Endothelial cell of umbilical vein (primary cell): ENCODE data around the gene PLXDC2. TPM values are rescaled to one million over a fixed set of nuclear protein-coding genes. Genes with fewer than 3 reads are reported as not detected.
"Not testable (repeated sequence)": the region's sequence is repeated elsewhere in the genome, so short reads cannot be mapped to it uniquely, and the experiment has no call there.

ENCODE experiments used
- BruUV-seq: library from RNA; stranded (reverse); fragments of 400-500 nt; replicated peaks from 2 replicates; lab custom pipeline; 2021; lab: Mats Ljungman, UMichigan
- CTCF ChIA-PET: fragments of 300-600, 350-600 bp; sonication (Branson Sonifier 250); formaldehyde crosslinking; loops from one replicate; lab custom pipeline; 2021; ENCODE audit warnings: antibody characterized with exemption, inconsistent platforms; lab: Charles Lee
- POLR2A ChIA-PET: fragments of 300-600, 350-600 bp; sonication (Branson Sonifier 250); formaldehyde crosslinking; loops from one replicate; lab custom pipeline; 2021; ENCODE audit warnings: antibody characterized with exemption, inconsistent platforms; lab: Charles Lee
- DNase-seq: peaks from one replicate; pipeline ENCODE4 v3.0.0-alpha.2; 2011; ENCODE audit warnings: low read depth, low spot score
- FAIRE-seq: peaks from 2 replicates; lab custom pipeline; 2011; peaks lifted over from hg19 to GRCh38; lab: Jason Lieb, UNC
- H2AFZ ChIP-seq: 2 replicates; pipeline ENCODE4 v1.6.0; 2012; ENCODE audit warnings: low read depth, low read length, control low read depth, inconsistent platforms
- H3K27ac ChIP-seq: 2 replicates; pipeline ENCODE4 v1.5.1; 2011; ENCODE audit warnings: low read depth, mild to moderate bottlenecking, control low read depth, low read length, moderate library complexity; ENCODE audit not compliant: insufficient read depth
- H3K27me3 ChIP-seq, 2 experiments: 2 replicates each; pipeline versions ENCODE4 v1.6.0 to v1.6.1; 2011; ENCODE audit warnings: low read length in 2 of 2, mixed read lengths in 1 of 2; ENCODE audit not compliant: control insufficient read depth in 2 of 2, insufficient read depth in 2 of 2
- H3K36me3 ChIP-seq, 2 experiments: 2 replicates in 1 of 2; 3 replicates in 1 of 2; pipeline ENCODE4 v1.5.1; 2011; ENCODE audit warnings: low read length in 2 of 2, mild to moderate bottlenecking in 1 of 2, moderate library complexity in 1 of 2; ENCODE audit not compliant: control insufficient read depth in 2 of 2, insufficient read depth in 2 of 2; ENCODE audit errors: extremely low read depth in 1 of 2
- H3K4me1 ChIP-seq: 3 replicates; pipeline ENCODE4 v1.5.1; 2011; ENCODE audit warnings: mild to moderate bottlenecking, low read length; ENCODE audit not compliant: control insufficient read depth, insufficient read depth; ENCODE audit errors: extremely low read depth
- H3K4me2 ChIP-seq: 2 replicates; pipeline ENCODE4 v1.6.1; 2011; ENCODE audit warnings: low read length, control low read depth, mixed read lengths; ENCODE audit not compliant: insufficient read depth
- H3K4me3 ChIP-seq, 3 experiments: fragments of 200-600 bp in 1 of 3; sonication (generic), shearing (Covaris generic) in 1 of 3; replicated peaks in 1 of 3; 2 replicates each; pipeline ENCODE4 v1.5.1; 2011 to 2016; ENCODE audit warnings: control low read depth in 3 of 3, low read length in 3 of 3, mild to moderate bottlenecking in 2 of 3, inconsistent platforms in 1 of 3, low read depth in 1 of 3, moderate library complexity in 1 of 3; ENCODE audit not compliant: insufficient read depth in 1 of 3
- H3K79me2 ChIP-seq: 2 replicates; pipeline ENCODE4 v1.6.0; 2012; ENCODE audit warnings: low read length, inconsistent platforms; ENCODE audit not compliant: control insufficient read depth, insufficient read depth
- H3K9ac ChIP-seq: replicated peaks from 2 replicates; pipeline ENCODE3; 2011; ENCODE audit warnings: low read length, control low read depth; ENCODE audit not compliant: insufficient read depth; ENCODE audit errors: extremely low read depth
- H3K9me1 ChIP-seq: replicated peaks from 3 replicates; pipeline ENCODE4 v1.6.0; 2011; ENCODE audit warnings: mild to moderate bottlenecking, low read length; ENCODE audit not compliant: control insufficient read depth, insufficient read depth; ENCODE audit errors: extremely low read depth
- H3K9me3 ChIP-seq: replicated peaks from 2 replicates; pipeline ENCODE4 v1.5.1; 2012; ENCODE audit warnings: low read length, inconsistent platforms; ENCODE audit not compliant: control insufficient read depth, insufficient read depth
- H4K20me1 ChIP-seq: replicated peaks from 2 replicates; pipeline ENCODE3; 2011; ENCODE audit warnings: mild to moderate bottlenecking, low read length; ENCODE audit not compliant: control insufficient read depth, insufficient read depth; ENCODE audit errors: extremely low read depth
- CTCF ChIP-seq, 2 donors: IDR thresholded peaks; 1 replicate in 1 of 2; 2 replicates in 1 of 2; pipeline ENCODE4 v1.5.1; 2011; ENCODE audit warnings: low read length in 2 of 2, mild to moderate bottlenecking in 2 of 2, moderate library complexity in 2 of 2, control low read depth in 1 of 2, inconsistent platforms in 1 of 2, low read depth in 1 of 2; ENCODE audit not compliant: insufficient read depth in 1 of 2; ENCODE audit errors: extremely low read depth in 1 of 2
- EZH2 ChIP-seq: IDR thresholded peaks from 2 replicates; pipeline ENCODE4 v1.6.1; 2012; ENCODE audit warnings: borderline replicate concordance, low read depth, mild to moderate bottlenecking, moderate library complexity, low read length, inconsistent platforms; ENCODE audit not compliant: severe bottlenecking
- FOS ChIP-seq: IDR thresholded peaks from 2 replicates; pipeline ENCODE4 v1.6.1; 2011; ENCODE audit warnings: mild to moderate bottlenecking, low read length, moderate library complexity, borderline replicate concordance; ENCODE audit not compliant: insufficient read depth
- GATA2 ChIP-seq: IDR thresholded peaks from 2 replicates; pipeline ENCODE4 v1.7.0; 2011; ENCODE audit warnings: low read depth, mild to moderate bottlenecking, moderate library complexity, mixed read lengths, low read length; ENCODE audit not compliant: insufficient read length, insufficient read depth
- JUN ChIP-seq: IDR thresholded peaks from 2 replicates; pipeline ENCODE4 v1.6.1; 2011; ENCODE audit warnings: borderline replicate concordance, low read depth; ENCODE audit not compliant: insufficient read length, insufficient read depth
- MAX ChIP-seq: IDR thresholded peaks from 2 replicates; pipeline ENCODE4 v1.6.1; 2011; ENCODE audit not compliant: insufficient read depth, insufficient read length
- MYC ChIP-seq: IDR thresholded peaks from one replicate; pipeline ENCODE4 v1.6.1; 2011; ENCODE audit warnings: mild to moderate bottlenecking, low read depth, low read length
- POLR2A ChIP-seq: IDR thresholded peaks from 2 replicates; pipeline ENCODE4 v1.6.1; 2012; ENCODE audit warnings: low read depth, mild to moderate bottlenecking, control low read depth, low read length
- POLR2AphosphoS5 ChIP-seq: IDR thresholded peaks from 2 replicates; pipeline ENCODE4 v1.6.1; 2012; ENCODE audit warnings: low read depth, mild to moderate bottlenecking, control low read depth, low read length, moderate library complexity; ENCODE audit not compliant: insufficient read depth
- dilution Hi-C: fragments of 300-500 bp; cut with MboI; formaldehyde crosslinking; loops from one replicate; pipeline ENCODE4 v1.15.0; 2019; ENCODE audit warnings: low sequenced_read_pairs; ENCODE audit not compliant: extremely low pct_ligation_motif_present
- intact Hi-C: fragments of 100-400 bp; cut with micrococcal nuclease; formaldehyde crosslinking; loops from one replicate; pipeline ENCODE4 v1.10.0; 2022
- polyA plus RNA-seq, 4 experiments: library from polyadenylated mRNA; depleted of rRNA in 3 of 4; stranded (reverse) in 3 of 4; unstranded in 1 of 4; fragments of >200 nt; gene quantifications; 2 replicates each; pipeline versions ENCODE4 v1.2.1 to v1.2.3, GENCODE V29; 2011 to 2012; ENCODE audit warnings: missing spikeins in 1 of 4
- total RNA-seq: library from RNA; stranded (reverse); gene quantifications from 2 replicates; pipeline ENCODE4 v1.2.3, GENCODE V29; 2021

The PLXDC2 gene
- total and polyA plus RNA-seq, 2 donors (not counting 3 experiments of a cell fraction or from before 2014, with no cell fraction given), result 0.32 to 1.2 TPM

GRCh38 chr10:20185116-20185515 is 368.9 kb downstream of the PLXDC2 start:
- H3K4me2 ChIP-seq, result no peak overlapping the region
- no peaks in the 10 kb centered on the region for H3K36me3 ChIP-seq
- ChIA-PET CTCF (no interaction called here), POLR2A (no interaction called here)
- no peak overlapping the region for H3K9ac ChIP-seq
- DNase-seq (no peak), FAIRE-seq (no peak)
- intact Hi-C loops, result no loop called here
- no peaks in the 10 kb centered on the region for H3K9me3 ChIP-seq
- no peaks in the 10 kb centered on the region for H3K79me2 ChIP-seq
- TF ChIP-seq GATA2, result no peak
- TF ChIP-seq JUN, result no peak
- TF ChIP-seq EZH2, result no peak
- no peak for TF ChIP-seq FOS
- no peak for TF ChIP-seq POLR2A
- no peak for TF ChIP-seq MYC
- TF ChIP-seq POLR2AphosphoS5, result no peak
- no peak for TF ChIP-seq CTCF (IDR thresholded peaks at IDR 0.05; ENCODE audit: extremely low read depth in 1 of 2, insufficient read depth in 1 of 2, low read depth in 1 of 2, low read length in 2 of 2)
- TF ChIP-seq MAX, result no peak
- no peaks in the 10 kb centered on the region for H3K9me1 ChIP-seq
- H3K4me1 ChIP-seq, result no peaks in the 10 kb centered on the region
- H3K27ac ChIP-seq, result no peak overlapping the region
- dilution Hi-C loops, result no loop called here
- no peaks in the 10 kb centered on the region for H3K27me3 ChIP-seq
- H3K4me3 ChIP-seq, result no peak overlapping the region
- H4K20me1 ChIP-seq, result no peaks in the 10 kb centered on the region
- BruUV-seq, result no TSS peak
- H2AFZ ChIP-seq, result no peak overlapping the region

GRCh38 chr10:20191392-20191791 is 375.2 kb downstream of the PLXDC2 start:
- intact Hi-C loops, H3K4me1 ChIP-seq, H2AFZ ChIP-seq, H3K79me2 ChIP-seq, POLR2A ChIA-PET, H3K4me3 ChIP-seq, H3K27ac ChIP-seq, H3K4me2 ChIP-seq, CTCF ChIA-PET, H3K9ac ChIP-seq, H3K9me1 ChIP-seq, dilution Hi-C loops, FAIRE-seq, H3K36me3 ChIP-seq, H3K9me3 ChIP-seq, H4K20me1 ChIP-seq, BruUV-seq, DNase-seq, H3K27me3 ChIP-seq: not testable (repeated sequence)
